ENCODE measurements around the gene CNPY4. TPM values are rescaled to one million over a fixed set of nuclear protein-coding genes. Genes with fewer than 3 reads are reported as not detected.

The CNPY4 gene
- total RNA-seq, 1 donor from 2014 or later, result 27.7 TPM

DNA sequence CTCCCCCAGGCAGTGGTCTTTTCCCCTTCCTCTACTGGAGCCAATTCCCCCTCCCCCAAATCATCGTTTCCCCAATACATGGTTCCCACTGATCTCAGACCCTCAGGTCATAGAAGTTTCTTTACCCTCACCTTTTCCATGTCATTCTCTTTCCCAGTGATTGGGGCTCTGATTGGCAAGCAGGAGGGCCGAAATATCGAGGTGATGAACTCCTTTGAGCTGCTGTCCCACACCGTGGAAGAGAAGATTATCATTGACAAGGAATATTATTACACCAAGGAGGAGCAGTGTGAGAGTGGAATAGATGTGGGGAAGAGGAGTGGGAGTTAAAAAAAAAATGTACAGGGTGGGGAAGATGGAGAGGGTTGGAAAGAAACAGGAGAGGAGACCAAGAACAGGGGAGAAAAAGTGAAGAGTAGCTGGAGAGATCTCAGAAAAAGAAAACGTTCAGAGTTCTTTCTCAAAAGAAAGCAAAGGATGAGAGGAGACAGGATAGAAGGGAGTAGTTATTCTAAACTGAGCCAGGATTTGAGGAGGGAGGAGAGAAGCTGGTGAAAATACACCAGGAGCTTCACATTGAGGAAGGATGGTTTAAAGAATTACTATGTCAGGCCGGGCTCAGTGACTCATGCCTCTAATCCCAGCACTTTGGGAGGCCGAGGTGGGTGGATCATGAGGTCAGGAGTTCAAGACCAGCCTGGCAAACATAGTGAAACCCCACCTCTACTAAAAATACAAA is 29.8 kb upstream of the CNPY4 start:
- Mint-ChIP-seq H3K9me3 (no peaks in the 10 kb centered on the region), H3K4me3 (peak overlapping the region; percentile 99), H3K27ac (ENCODE audit: unreplicated experiment) (peak overlapping the region; percentile 81), H3K27me3 (ENCODE audit: low read depth) (peaks cover 57% of the 10 kb centered on the region), H3K4me1 (peaks cover 55% of the 10 kb centered on the region), H3K36me3 (ENCODE audit: low read depth) (peaks cover 34% of the 10 kb centered on the region)
- TF ChIP-seq, protein P1, sequence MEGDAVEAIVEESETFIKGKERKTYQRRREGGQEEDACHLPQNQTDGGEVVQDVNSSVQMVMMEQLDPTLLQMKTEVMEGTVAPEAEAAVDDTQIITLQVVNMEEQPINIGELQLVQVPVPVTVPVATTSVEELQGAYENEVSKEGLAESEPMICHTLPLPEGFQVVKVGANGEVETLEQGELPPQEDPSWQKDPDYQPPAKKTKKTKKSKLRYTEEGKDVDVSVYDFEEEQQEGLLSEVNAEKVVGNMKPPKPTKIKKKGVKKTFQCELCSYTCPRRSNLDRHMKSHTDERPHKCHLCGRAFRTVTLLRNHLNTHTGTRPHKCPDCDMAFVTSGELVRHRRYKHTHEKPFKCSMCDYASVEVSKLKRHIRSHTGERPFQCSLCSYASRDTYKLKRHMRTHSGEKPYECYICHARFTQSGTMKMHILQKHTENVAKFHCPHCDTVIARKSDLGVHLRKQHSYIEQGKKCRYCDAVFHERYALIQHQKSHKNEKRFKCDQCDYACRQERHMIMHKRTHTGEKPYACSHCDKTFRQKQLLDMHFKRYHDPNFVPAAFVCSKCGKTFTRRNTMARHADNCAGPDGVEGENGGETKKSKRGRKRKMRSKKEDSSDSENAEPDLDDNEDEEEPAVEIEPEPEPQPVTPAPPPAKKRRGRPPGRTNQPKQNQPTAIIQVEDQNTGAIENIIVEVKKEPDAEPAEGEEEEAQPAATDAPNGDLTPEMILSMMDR (conservative IDR thresholded peaks at IDR 0.05), result no peak
- no peak for DNase-seq (ENCODE audit: low read depth, low spot score)

DNA sequence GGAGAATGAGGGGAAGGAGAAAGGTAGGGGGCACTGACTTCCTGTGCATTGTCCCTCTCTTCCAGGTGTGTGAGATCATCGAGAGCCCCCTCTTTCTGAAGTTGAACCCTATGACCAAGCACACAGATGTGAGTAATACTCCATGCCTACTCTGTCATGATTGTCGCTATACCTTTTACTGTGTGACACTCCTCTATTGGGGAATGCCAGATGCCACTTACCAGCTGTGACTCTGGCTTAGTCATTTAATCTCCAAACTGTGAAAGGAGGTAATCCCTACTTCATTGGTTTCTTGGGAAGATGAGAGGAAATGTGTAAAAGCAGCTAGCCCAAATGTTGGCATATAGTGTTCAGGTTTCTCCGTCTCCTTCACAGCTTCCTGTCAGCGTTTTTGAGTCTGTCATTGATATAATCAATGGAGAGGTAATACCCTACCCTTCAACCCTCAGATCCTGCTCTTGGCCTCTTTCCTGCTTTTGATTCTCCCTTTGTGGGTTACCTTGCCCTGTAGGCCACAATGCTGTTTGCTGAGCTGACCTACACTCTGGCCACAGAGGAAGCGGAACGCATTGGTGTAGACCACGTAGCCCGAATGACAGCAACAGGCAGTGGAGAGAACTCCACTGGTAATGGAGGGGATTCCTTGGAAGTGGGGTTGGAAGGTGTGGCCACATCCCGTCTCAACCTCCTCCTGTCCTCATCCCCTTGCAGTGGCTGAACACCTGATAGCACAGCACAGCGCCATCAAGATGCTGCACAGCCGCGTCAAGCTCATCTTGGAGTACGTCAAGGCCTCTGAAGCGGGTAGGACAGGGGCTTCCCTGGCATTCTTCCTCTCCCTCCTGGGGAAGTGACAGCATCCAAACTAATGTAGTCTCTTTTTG is 28.7 kb upstream of the CNPY4 start:
- no peak for DNase-seq (ENCODE audit: low read depth, low spot score)
- Mint-ChIP-seq H3K27me3 (ENCODE audit: low read depth) (peaks cover 55% of the 10 kb centered on the region), H3K27ac (ENCODE audit: unreplicated experiment) (peak overlapping the region; percentile 71), H3K4me3 (peak overlapping the region; percentile 99), H3K9me3 (no peaks in the 10 kb centered on the region), H3K36me3 (ENCODE audit: low read depth) (peaks cover 43% of the 10 kb centered on the region), H3K4me1 (peaks cover 57% of the 10 kb centered on the region)
- TF ChIP-seq, protein P1 (conservative IDR thresholded peaks at IDR 0.05), result no peak

DNA sequence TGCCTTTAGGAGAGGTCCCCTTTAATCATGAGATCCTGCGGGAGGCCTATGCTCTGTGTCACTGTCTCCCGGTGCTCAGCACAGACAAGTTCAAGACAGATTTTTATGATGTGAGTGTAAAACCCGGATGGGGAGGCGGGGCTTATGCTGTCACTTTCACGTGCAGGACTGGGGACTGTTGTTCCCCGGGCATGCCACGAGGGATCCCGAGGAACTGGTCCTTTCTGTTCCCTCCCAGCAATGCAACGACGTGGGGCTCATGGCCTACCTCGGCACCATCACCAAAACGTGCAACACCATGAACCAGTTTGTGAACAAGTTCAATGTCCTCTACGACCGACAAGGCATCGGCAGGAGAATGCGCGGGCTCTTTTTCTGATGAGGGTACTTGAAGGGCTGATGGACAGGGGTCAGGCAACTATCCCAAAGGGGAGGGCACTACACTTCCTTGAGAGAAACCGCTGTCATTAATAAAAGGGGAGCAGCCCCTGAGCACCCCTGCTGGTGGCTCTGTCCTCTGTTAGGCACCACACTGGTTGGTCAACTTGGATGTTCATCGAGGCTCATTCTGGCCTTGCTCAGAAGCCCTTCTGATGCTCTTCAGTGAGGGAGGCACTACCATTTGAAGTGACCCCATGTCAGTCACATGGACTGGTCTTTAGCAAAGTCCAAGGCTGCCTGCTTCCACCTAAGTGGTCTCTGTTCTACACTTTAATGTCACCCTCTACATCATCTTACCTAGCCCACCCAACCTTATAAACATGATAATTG is 27.8 kb upstream of the CNPY4 start:
- no peak for DNase-seq (ENCODE audit: low read depth, low spot score)
- Mint-ChIP-seq H3K36me3 (ENCODE audit: low read depth) (peaks cover 45% of the 10 kb centered on the region), H3K9me3 (no peaks in the 10 kb centered on the region), H3K4me1 (peaks cover 61% of the 10 kb centered on the region), H3K27me3 (ENCODE audit: low read depth) (peaks cover 55% of the 10 kb centered on the region), H3K4me3 (peak overlapping the region; percentile 99), H3K27ac (ENCODE audit: unreplicated experiment) (peak overlapping the region; percentile 71)
- TF ChIP-seq, protein P1 (conservative IDR thresholded peaks at IDR 0.05), result no peak

DNA sequence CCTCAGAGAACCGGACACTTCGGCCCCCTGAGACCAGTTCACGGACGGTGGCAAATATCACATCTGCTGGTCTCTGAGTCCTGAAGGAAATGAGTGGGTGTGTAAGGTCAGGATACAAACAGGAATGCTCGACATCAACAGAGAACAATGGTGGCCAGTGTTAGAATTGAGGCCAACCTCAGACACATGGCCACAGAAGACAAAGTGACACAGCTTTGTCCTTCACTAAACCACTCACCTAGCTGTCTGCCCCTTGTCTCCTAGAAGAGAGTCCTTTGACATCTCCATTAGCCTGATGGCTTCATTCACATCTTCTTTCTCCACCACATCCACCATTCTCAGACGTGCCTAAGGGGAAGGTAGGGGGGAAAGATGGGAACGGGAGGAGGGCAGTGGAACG is 26.4 kb upstream of the CNPY4 start:
- H3K36me3 Mint-ChIP-seq (ENCODE audit: low read depth), result peaks cover 56% of the 10 kb centered on the region
- DNase-seq (ENCODE audit: low read depth, low spot score), result no peak
- H3K4me1 Mint-ChIP-seq, result peaks cover 67% of the 10 kb centered on the region
- H3K27me3 Mint-ChIP-seq (ENCODE audit: low read depth), result peaks cover 59% of the 10 kb centered on the region
- TF ChIP-seq, protein P1 (conservative IDR thresholded peaks at IDR 0.05), result no peak
- H3K27ac Mint-ChIP-seq (ENCODE audit: unreplicated experiment), result peak overlapping the region; percentile 92
- H3K9me3 Mint-ChIP-seq, result no peaks in the 10 kb centered on the region
- H3K4me3 Mint-ChIP-seq, result peak overlapping the region; percentile 99

DNA sequence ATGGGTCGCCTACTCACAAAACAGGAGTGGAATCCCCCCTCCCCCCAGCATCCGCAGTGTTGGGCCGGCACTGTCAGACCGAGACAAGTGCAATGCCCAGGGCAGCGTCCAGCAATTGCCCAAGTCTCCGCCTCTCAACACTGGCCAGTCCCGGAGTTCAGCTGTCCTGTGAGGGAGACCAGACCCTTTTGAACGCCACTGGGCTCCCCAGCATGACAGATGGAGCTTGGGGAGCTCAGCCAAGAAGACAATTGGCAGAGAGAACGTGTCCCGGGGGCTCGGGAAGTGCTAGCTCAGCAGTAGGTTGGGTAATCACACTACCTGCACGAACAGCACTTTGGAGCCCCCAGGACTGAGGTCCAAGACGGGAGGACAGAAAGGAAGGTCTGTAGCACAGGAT is 25.9 kb upstream of the CNPY4 start:
- TF ChIP-seq, protein P1 (conservative IDR thresholded peaks at IDR 0.05), result no peak
- Mint-ChIP-seq H3K4me1 (peaks cover 67% of the 10 kb centered on the region), H3K36me3 (ENCODE audit: low read depth) (peaks cover 61% of the 10 kb centered on the region), H3K27ac (ENCODE audit: unreplicated experiment) (peak overlapping the region; percentile 92), H3K27me3 (ENCODE audit: low read depth) (peaks cover 57% of the 10 kb centered on the region), H3K9me3 (no peaks in the 10 kb centered on the region), H3K4me3 (peak overlapping the region; percentile 99)
- DNase-seq (ENCODE audit: low read depth, low spot score), result no peak
